Cardiac muscle cell (in vitro differentiated cells and primary cell): ENCODE measurements around the gene PRCC. TPM values are rescaled to one million over a fixed set of nuclear protein-coding genes. Genes with fewer than 3 reads are reported as not detected.

Experiments used
- DNase-seq, 2 donors: peaks; one replicate each; pipeline versions ENCODE4 v3.0.0 to v3.0.0-alpha.2; 2010 to 2017; ENCODE audit warnings: low read depth in 1 of 2, low spot score in 1 of 2
- H3K27ac ChIP-seq: fragments of 200-600 bp; sonication (generic); 2 replicates; pipeline ENCODE4 v1.5.1; 2016
- H3K27me3 ChIP-seq: fragments of 200-600 bp; sonication (generic); 2 replicates; pipeline ENCODE4 v1.6.0; 2016; ENCODE audit warnings: control low read depth
- H3K36me3 ChIP-seq: fragments of 200-600 bp; sonication (generic); 2 replicates; pipeline ENCODE4 v1.5.1; 2016; ENCODE audit warnings: control low read depth
- H3K4me1 ChIP-seq: fragments of 200-600 bp; sonication (generic); 2 replicates; pipeline ENCODE4 v1.8.1; 2017; ENCODE audit warnings: low read depth, mild to moderate bottlenecking, mixed run types
- H3K4me3 ChIP-seq: fragments of 200-600 bp; sonication (generic); 2 replicates; pipeline ENCODE4 v1.5.1; 2016; ENCODE audit warnings: mild to moderate bottlenecking
- H3K9me3 ChIP-seq: fragments of 200-600 bp; sonication (generic); 2 replicates; pipeline ENCODE4 v1.5.1; 2017; ENCODE audit warnings: low read depth, mild to moderate bottlenecking, control low read depth
- polyA plus RNA-seq: library from polyadenylated mRNA; unstranded; fragments of >200 nt; fragmentation: Nextera tagmentation; extraction: Ambion mirVana; gene quantifications from 2 replicates; pipeline ENCODE4 v1.2.1, GENCODE V29; 2016
- total RNA-seq: library from RNA; depleted of rRNA; stranded (reverse); fragments of >200 nt; gene quantifications from 2 replicates; pipeline ENCODE4 v1.2.3, GENCODE V29; 2016
- TF ChIP-seq, protein P1 (sequence below): IDR thresholded peaks from 2 replicates; pipeline ENCODE4 v1.5.1; 2012; ENCODE audit warnings: low read depth, mild to moderate bottlenecking, low read length

The PRCC gene
- total and polyA plus RNA-seq, 2 experiments from 2014 or later, result 118 to 126 TPM

DNA sequence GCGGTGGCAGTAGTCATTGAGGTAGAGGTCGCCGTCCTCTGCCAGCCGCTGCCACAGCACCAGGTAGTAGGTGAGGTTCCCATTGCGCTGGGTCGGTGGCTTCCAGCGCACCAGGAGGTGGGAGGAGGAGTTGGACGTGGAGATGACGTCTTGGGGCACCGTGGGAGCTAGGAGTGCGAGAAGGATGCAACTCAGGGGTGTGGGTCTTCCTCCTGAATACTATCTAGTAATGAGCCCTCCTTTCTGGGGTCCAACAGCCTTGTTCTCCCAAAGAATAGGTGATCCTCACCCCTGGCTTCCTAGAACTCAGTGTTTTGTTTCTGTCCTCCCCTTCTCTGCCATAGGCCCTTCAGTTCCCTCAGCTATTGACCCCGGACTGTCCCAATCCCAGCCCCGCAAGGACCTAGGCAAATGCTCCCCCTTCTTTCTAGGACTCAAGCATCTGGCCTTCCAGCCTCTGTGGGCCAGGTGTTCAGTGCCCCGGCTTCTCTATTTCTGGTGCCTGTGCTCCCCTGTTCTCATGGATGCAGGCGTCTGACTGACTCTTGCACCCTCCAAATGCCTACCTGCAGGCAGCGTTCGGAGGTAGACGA, 78.7 kb downstream of the PRCC start:
- TF ChIP-seq, protein P1, sequence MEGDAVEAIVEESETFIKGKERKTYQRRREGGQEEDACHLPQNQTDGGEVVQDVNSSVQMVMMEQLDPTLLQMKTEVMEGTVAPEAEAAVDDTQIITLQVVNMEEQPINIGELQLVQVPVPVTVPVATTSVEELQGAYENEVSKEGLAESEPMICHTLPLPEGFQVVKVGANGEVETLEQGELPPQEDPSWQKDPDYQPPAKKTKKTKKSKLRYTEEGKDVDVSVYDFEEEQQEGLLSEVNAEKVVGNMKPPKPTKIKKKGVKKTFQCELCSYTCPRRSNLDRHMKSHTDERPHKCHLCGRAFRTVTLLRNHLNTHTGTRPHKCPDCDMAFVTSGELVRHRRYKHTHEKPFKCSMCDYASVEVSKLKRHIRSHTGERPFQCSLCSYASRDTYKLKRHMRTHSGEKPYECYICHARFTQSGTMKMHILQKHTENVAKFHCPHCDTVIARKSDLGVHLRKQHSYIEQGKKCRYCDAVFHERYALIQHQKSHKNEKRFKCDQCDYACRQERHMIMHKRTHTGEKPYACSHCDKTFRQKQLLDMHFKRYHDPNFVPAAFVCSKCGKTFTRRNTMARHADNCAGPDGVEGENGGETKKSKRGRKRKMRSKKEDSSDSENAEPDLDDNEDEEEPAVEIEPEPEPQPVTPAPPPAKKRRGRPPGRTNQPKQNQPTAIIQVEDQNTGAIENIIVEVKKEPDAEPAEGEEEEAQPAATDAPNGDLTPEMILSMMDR, result no peak
- Histone ChIP-seq H3K27me3 (peaks cover 90% of the 10 kb centered on the region), H3K9me3 (no peaks in the 10 kb centered on the region), H3K27ac (no peak overlapping the region), H3K4me1 (peaks cover 6% of the 10 kb centered on the region), H3K4me3 (no peak overlapping the region), H3K36me3 (no peaks in the 10 kb centered on the region)
- no peak for DNase-seq

- DNase-seq, result no peak
- no peak overlapping the region for H3K27ac ChIP-seq
- H3K9me3 ChIP-seq, result no peaks in the 10 kb centered on the region
- H3K4me1 ChIP-seq, result peaks cover 6% of the 10 kb centered on the region
- TF ChIP-seq, protein P1, result no peak
- H3K4me3 ChIP-seq, result no peak overlapping the region
- no peaks in the 10 kb centered on the region for H3K36me3 ChIP-seq
- H3K27me3 ChIP-seq, result peaks cover 94% of the 10 kb centered on the region
Observed at GRCh38 chr1:156846643-156847042, 79.3 kb downstream of the PRCC start.

- no peak overlapping the region for H3K27ac ChIP-seq
- peaks cover 84% of the 10 kb centered on the region for H3K27me3 ChIP-seq
- TF ChIP-seq, protein P1, result no peak
- no peaks in the 10 kb centered on the region for H3K9me3 ChIP-seq
- no peaks in the 10 kb centered on the region for H3K36me3 ChIP-seq
- H3K4me3 ChIP-seq, result no peak overlapping the region
- no peak for DNase-seq
- H3K4me1 ChIP-seq, result peaks cover 6% of the 10 kb centered on the region
Observed at GRCh38 chr1:156847591-156848460, 80.5 kb downstream of the PRCC start.

GRCh38 chr1:156848461-156849150, 81.3 kb downstream of the PRCC start:
- Histone ChIP-seq H3K4me1 (peaks cover 6% of the 10 kb centered on the region), H3K9me3 (no peaks in the 10 kb centered on the region), H3K36me3 (no peaks in the 10 kb centered on the region), H3K27ac (no peak overlapping the region), H3K27me3 (peaks cover 76% of the 10 kb centered on the region), H3K4me3 (no peak overlapping the region)
- DNase-seq, result peak; percentile 21 to 32
- TF ChIP-seq, protein P1, result no peak

- DNase-seq, result no peak
Observed at GRCh38 chr1:156849151-156849496, 81.8 kb downstream of the PRCC start.

More at GRCh38 chr1:156849151-156849496, 81.8 kb downstream of the PRCC start:
- no peak overlapping the region for H3K4me3 ChIP-seq
- no peak overlapping the region for H3K27ac ChIP-seq
- H3K9me3 ChIP-seq, result no peaks in the 10 kb centered on the region
- peaks cover 6% of the 10 kb centered on the region for H3K4me1 ChIP-seq
- peaks cover 71% of the 10 kb centered on the region for H3K27me3 ChIP-seq
- no peaks in the 10 kb centered on the region for H3K36me3 ChIP-seq
- TF ChIP-seq, protein P1, result no peak

Other genes with a start within 250 kb of the PRCC start
- gene IQGAP3, start 195.0 kb upstream of the PRCC start, total RNA-seq, result 4.2 and 31.8 TPM in 2 replicates
- gene IQGAP3, start 195.0 kb upstream of the PRCC start, polyA plus RNA-seq, result 0.95 and 10.0 TPM in 2 replicates
- 0.15 and 0.18 TPM in 2 replicates for gene TTC24, start 187.8 kb upstream of the PRCC start, total RNA-seq
- gene TTC24, start 187.8 kb upstream of the PRCC start, polyA plus RNA-seq, result 1.1 TPM in 1 of 2 replicates, not detected in the other
- 130 and 179 TPM in 2 replicates for gene NAXE, start 175.8 kb upstream of the PRCC start, total RNA-seq
- 154 and 166 TPM in 2 replicates for gene NAXE, start 175.8 kb upstream of the PRCC start, polyA plus RNA-seq
- 6.0 and 14.4 TPM in 2 replicates for gene GPATCH4, start 166.1 kb upstream of the PRCC start, total RNA-seq
- 42.4 and 48.4 TPM in 2 replicates for gene GPATCH4, start 166.1 kb upstream of the PRCC start, polyA plus RNA-seq
- gene HAPLN2, start 148.1 kb upstream of the PRCC start, total RNA-seq, result 7.6 and 19.0 TPM in 2 replicates
- gene HAPLN2, start 148.1 kb upstream of the PRCC start, polyA plus RNA-seq, result 8.5 and 15.7 TPM in 2 replicates
- 0.86 and 1.2 TPM in 2 replicates for gene BCAN, start 125.4 kb upstream of the PRCC start, total RNA-seq
- 0.23 and 0.39 TPM in 2 replicates for gene BCAN, start 125.4 kb upstream of the PRCC start, polyA plus RNA-seq
- 302 and 391 TPM in 2 replicates for gene NES, start 90.1 kb upstream of the PRCC start, total RNA-seq
- gene NES, start 90.1 kb upstream of the PRCC start, polyA plus RNA-seq, result 86.5 and 89.3 TPM in 2 replicates
- 556 and 900 TPM in 2 replicates for gene CRABP2, start 62.0 kb upstream of the PRCC start, total RNA-seq
- 824 and 1,249 TPM in 2 replicates for gene CRABP2, start 62.0 kb upstream of the PRCC start, polyA plus RNA-seq
- gene METTL25B, start 39.1 kb upstream of the PRCC start, total RNA-seq, result 22.8 and 25.4 TPM in 2 replicates
- 19.5 and 20.9 TPM in 2 replicates for gene METTL25B, start 39.1 kb upstream of the PRCC start, polyA plus RNA-seq
- 22.6 and 27.3 TPM in 2 replicates for gene ISG20L2, start 38.8 kb upstream of the PRCC start, total RNA-seq
- gene ISG20L2, start 38.8 kb upstream of the PRCC start, polyA plus RNA-seq, result 25.1 and 31.3 TPM in 2 replicates
- gene MRPL24, start 26.4 kb upstream of the PRCC start, total RNA-seq, result 34.9 and 54.1 TPM in 2 replicates
- gene MRPL24, start 26.4 kb upstream of the PRCC start, polyA plus RNA-seq, result 70.7 and 77.7 TPM in 2 replicates
- gene HDGF, start 15.9 kb upstream of the PRCC start, total RNA-seq, result 207 and 480 TPM in 2 replicates
- 176 and 238 TPM in 2 replicates for gene HDGF, start 15.9 kb upstream of the PRCC start, polyA plus RNA-seq
- gene SH2D2A, start 49.3 kb downstream of the PRCC start, total RNA-seq, result 2.7 and 3.8 TPM in 2 replicates
- gene SH2D2A, start 49.3 kb downstream of the PRCC start, polyA plus RNA-seq, result 1.1 and 5.2 TPM in 2 replicates
- 0.18 and 0.21 TPM in 2 replicates for gene INSRR, start 91.6 kb downstream of the PRCC start, total RNA-seq
- gene INSRR, start 91.6 kb downstream of the PRCC start, polyA plus RNA-seq, result 0.11 and 0.30 TPM in 2 replicates
- gene NTRK1, start 93.3 kb downstream of the PRCC start, total RNA-seq, result 3.6 and 3.8 TPM in 2 replicates
- gene NTRK1, start 93.3 kb downstream of the PRCC start, polyA plus RNA-seq, result 2.4 and 3.9 TPM in 2 replicates
- gene PEAR1, start 126.2 kb downstream of the PRCC start, total RNA-seq, result 0.14 and 0.57 TPM in 2 replicates
- gene PEAR1, start 126.2 kb downstream of the PRCC start, polyA plus RNA-seq, result 0.59 and 1.1 TPM in 2 replicates
- gene LRRC71, start 153.1 kb downstream of the PRCC start, total RNA-seq, result 0.11 and 0.45 TPM in 2 replicates
- gene LRRC71, start 153.1 kb downstream of the PRCC start, polyA plus RNA-seq, result 0.24 and 0.69 TPM in 2 replicates